ENCODE measurements around the gene SH2D7. TPM values are rescaled to one million over a fixed set of nuclear protein-coding genes. Genes with fewer than 3 reads are reported as not detected.

Gene SH2D7
- total and polyA plus RNA-seq, 5 donors, result 0.02 TPM; not detected in 4

- intact Hi-C loops (cut with DNase I), result no loop called here
- H3K4me3 ChIP-seq (ENCODE audit: low read length), result no peak overlapping the region
- H3K27ac ChIP-seq (ENCODE audit: low read length), result no peak overlapping the region
- no peaks in the 10 kb centered on the region for H3K9me3 ChIP-seq (ENCODE audit: control insufficient read depth, low read length)
- no peaks in the 10 kb centered on the region for H3K4me1 ChIP-seq (ENCODE audit: control insufficient read depth, insufficient read depth, low read length)
- ATAC-seq (no peak), DNase-seq (no peak)
- 88% methylated on average over 1 of the region's 1 CpG for WGBS
- H3K27me3 ChIP-seq (ENCODE audit: control insufficient read depth, insufficient read depth), result no peaks in the 10 kb centered on the region
Observed at GRCh38 chr15:78082743-78083110, 9.6 kb upstream of the SH2D7 start.

DNA sequence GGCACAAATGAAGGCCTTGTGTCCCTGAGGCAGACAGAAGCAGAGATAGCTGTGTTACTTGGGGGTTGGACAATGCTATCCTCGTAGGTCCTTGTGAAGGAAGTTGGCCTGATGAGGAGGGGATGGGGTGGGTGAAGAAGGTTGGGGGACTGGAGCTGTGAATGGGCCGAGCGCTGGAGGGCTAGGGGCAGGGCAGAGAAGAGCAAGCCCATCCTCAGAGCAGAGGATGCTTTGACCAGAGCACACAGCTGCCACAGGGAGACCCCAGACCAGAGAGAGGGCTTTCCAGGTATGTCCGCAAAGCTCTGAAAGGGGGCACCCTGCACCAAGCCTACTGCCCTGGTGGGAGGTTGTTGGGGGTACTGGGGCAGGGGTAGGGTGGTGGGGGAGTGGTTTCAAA is 9.2 kb upstream of the SH2D7 start:
- intact Hi-C loops (cut with DNase I), result no loop called here

GRCh38 chr15:78083687-78084448 is 8.5 kb upstream of the SH2D7 start:
- no peaks in the 10 kb centered on the region for H3K9me3 ChIP-seq (ENCODE audit: control insufficient read depth, low read length)
- 85% methylated on average over 6 of the region's 6 CpGs for WGBS
- ATAC-seq (no peak), DNase-seq (no peak)
- intact Hi-C loops (cut with DNase I), result no loop called here
- H3K4me1 ChIP-seq (ENCODE audit: control insufficient read depth, insufficient read depth, low read length), result no peaks in the 10 kb centered on the region
- no peak overlapping the region for H3K27ac ChIP-seq (ENCODE audit: low read length)
- no peaks in the 10 kb centered on the region for H3K27me3 ChIP-seq (ENCODE audit: control insufficient read depth, insufficient read depth)
- no peak overlapping the region for H3K4me3 ChIP-seq (ENCODE audit: low read length)

More for the DNA sequence above, 9.2 kb upstream of the SH2D7 start:
- H3K27ac ChIP-seq (ENCODE audit: low read length), result no peak overlapping the region
- ATAC-seq, result no peak
- no peaks in the 10 kb centered on the region for H3K4me1 ChIP-seq (ENCODE audit: control insufficient read depth, insufficient read depth, low read length)
- no peaks in the 10 kb centered on the region for H3K9me3 ChIP-seq (ENCODE audit: control insufficient read depth, low read length)
- DNase-seq, result no peak
- H3K27me3 ChIP-seq (ENCODE audit: control insufficient read depth, insufficient read depth), result no peaks in the 10 kb centered on the region
- H3K4me3 ChIP-seq (ENCODE audit: low read length), result no peak overlapping the region
- WGBS, result 91% methylated on average over 4 of the region's 4 CpGs

DNA sequence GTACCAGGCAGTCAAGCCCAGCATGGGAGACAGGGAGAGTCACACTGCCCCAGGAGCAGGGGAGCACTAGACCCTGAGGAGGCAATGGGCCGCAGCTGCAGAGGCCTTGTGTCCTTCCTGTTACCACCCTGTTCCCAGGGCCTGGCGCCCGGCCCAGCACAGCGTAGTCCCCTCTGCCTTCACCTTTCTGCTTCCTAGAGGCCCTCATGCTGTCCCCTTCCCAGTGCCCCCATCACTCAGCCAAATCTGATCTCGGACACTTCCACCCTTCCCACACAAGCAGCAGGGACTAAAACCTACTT is 8.0 kb upstream of the SH2D7 start:
- Histone ChIP-seq H3K27ac (ENCODE audit: low read length) (no peak overlapping the region), H3K9me3 (ENCODE audit: control insufficient read depth, low read length) (no peaks in the 10 kb centered on the region), H3K4me3 (ENCODE audit: low read length) (no peak overlapping the region), H3K27me3 (ENCODE audit: control insufficient read depth, insufficient read depth) (no peaks in the 10 kb centered on the region), H3K4me1 (ENCODE audit: control insufficient read depth, insufficient read depth, low read length) (no peaks in the 10 kb centered on the region)
- WGBS, result 62% methylated on average over 5 of the region's 5 CpGs
- DNase-seq (peak in 1 of 3 donors; percentile 77), ATAC-seq (peak in 1 of 2 donors; percentile 27)
- intact Hi-C loops (cut with DNase I), result no loop called here

DNA sequence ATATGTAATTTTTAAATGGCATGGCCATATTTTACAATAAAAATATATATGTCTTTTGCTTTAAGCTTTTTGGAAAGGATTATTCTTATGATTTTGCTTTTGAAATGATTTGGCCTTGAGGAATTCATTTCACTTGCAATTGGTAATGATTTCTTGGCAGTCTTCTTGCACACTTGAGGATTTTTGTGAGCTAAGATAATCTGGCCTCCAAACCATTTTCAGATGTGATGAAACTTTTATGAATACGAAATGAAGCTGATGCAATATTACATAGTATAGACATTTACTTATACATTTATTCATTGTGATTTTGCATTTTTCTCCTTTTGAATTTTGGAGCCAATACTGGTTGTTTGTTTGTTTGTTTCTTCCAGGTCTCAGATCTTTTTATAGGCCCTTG is 6.4 kb upstream of the SH2D7 start:
- ATAC-seq (no peak), DNase-seq (no peak)
- Histone ChIP-seq H3K9me3 (ENCODE audit: control insufficient read depth, low read length) (no peaks in the 10 kb centered on the region), H3K27ac (ENCODE audit: low read length) (no peak overlapping the region), H3K4me1 (ENCODE audit: control insufficient read depth, insufficient read depth, low read length) (no peaks in the 10 kb centered on the region), H3K27me3 (ENCODE audit: control insufficient read depth, insufficient read depth) (no peaks in the 10 kb centered on the region), H3K4me3 (ENCODE audit: low read length) (no peak overlapping the region)
- intact Hi-C loops (cut with DNase I), result no loop called here
- 73% methylated on average over 1 of the region's 1 CpG for WGBS

- DNase-seq, result no peak
- Histone ChIP-seq H3K4me1 (ENCODE audit: control insufficient read depth, insufficient read depth, low read length) (peaks cover 5% of the 10 kb centered on the region), H3K9me3 (ENCODE audit: control insufficient read depth, low read length) (no peaks in the 10 kb centered on the region), H3K27me3 (ENCODE audit: control insufficient read depth, insufficient read depth) (no peaks in the 10 kb centered on the region), H3K27ac (ENCODE audit: low read length) (no peak overlapping the region), H3K4me3 (ENCODE audit: low read length) (no peak overlapping the region)
- intact Hi-C loops (cut with DNase I), result no loop called here
- 85% methylated on average over 12 of the region's 12 CpGs for WGBS
- ATAC-seq, result no peak
Observed at GRCh38 chr15:78087951-78088772, 4.2 kb upstream of the SH2D7 start.

GRCh38 chr15:78088773-78089080 is 3.6 kb upstream of the SH2D7 start:
- ATAC-seq, result no peak
- Histone ChIP-seq H3K4me3 (ENCODE audit: low read length) (no peak overlapping the region), H3K9me3 (ENCODE audit: control insufficient read depth, low read length) (no peaks in the 10 kb centered on the region), H3K4me1 (ENCODE audit: control insufficient read depth, insufficient read depth, low read length) (peaks cover 6% of the 10 kb centered on the region), H3K27ac (ENCODE audit: low read length) (no peak overlapping the region), H3K27me3 (ENCODE audit: control insufficient read depth, insufficient read depth) (no peaks in the 10 kb centered on the region)
- DNase-seq, result no peak
- intact Hi-C loops (cut with DNase I), result no loop called here
- WGBS, result 88% methylated on average over 3 of the region's 3 CpGs

DNA sequence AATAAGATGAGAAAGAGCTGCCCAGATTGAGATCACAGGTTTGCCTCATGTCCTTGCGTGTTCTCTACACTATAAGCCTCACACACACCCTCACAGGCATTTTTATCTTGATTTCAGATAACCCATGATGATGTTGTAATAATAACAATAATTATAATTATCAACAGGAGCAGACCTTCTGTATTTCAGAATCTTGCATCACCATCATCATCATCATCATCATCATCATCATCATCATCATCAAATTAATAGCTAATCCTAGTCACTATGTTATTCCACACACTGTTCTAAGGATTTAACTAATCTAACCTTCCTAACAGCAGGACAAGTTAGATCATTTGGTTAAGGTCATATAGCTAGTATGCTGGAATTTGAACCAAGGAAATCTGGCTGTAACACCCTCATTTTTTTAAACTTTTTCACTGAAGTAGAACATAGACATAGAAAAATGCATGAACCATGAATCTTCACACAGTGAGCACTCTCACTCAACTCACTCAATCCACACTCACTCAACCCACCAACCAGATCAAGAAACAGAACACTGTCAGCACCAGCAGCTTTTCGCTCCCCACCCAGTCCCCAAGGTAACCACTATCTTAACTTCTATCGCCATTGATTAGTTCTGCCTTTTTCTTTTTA is 1.8 kb upstream of the SH2D7 start:
- H3K27me3 ChIP-seq (ENCODE audit: control insufficient read depth, insufficient read depth), result no peaks in the 10 kb centered on the region
- no peak for ATAC-seq
- peaks cover 6% of the 10 kb centered on the region for H3K4me1 ChIP-seq (ENCODE audit: control insufficient read depth, insufficient read depth, low read length)
- no peaks in the 10 kb centered on the region for H3K9me3 ChIP-seq (ENCODE audit: control insufficient read depth, low read length)
- H3K27ac ChIP-seq (ENCODE audit: low read length), result no peak overlapping the region
- no peak for DNase-seq
- intact Hi-C loops (cut with DNase I), result no loop called here
- H3K4me3 ChIP-seq (ENCODE audit: low read length), result no peak overlapping the region
- WGBS, result 93% methylated on average over 3 of the region's 3 CpGs

- ATAC-seq, result peak; percentile 70 to 86
- intact Hi-C loops (cut with DNase I), result no loop called here
- DNase-seq, result no peak
- Histone ChIP-seq H3K4me3 (ENCODE audit: low read length) (no peak overlapping the region), H3K9me3 (ENCODE audit: control insufficient read depth, low read length) (no peaks in the 10 kb centered on the region), H3K27me3 (ENCODE audit: control insufficient read depth, insufficient read depth) (no peaks in the 10 kb centered on the region), H3K27ac (ENCODE audit: low read length) (no peak overlapping the region), H3K4me1 (ENCODE audit: control insufficient read depth, insufficient read depth, low read length) (peaks cover 6% of the 10 kb centered on the region)
- WGBS, result 37% methylated on average over 5 of the region's 5 CpGs
Observed at GRCh38 chr15:78093242-78094020, 1.1 kb downstream of the SH2D7 start.

- Histone ChIP-seq H3K27me3 (ENCODE audit: control insufficient read depth, insufficient read depth) (no peaks in the 10 kb centered on the region), H3K4me1 (ENCODE audit: control insufficient read depth, insufficient read depth, low read length) (peaks cover 2% of the 10 kb centered on the region), H3K9me3 (ENCODE audit: control insufficient read depth, low read length) (no peaks in the 10 kb centered on the region), H3K27ac (ENCODE audit: low read length) (no peak overlapping the region), H3K4me3 (ENCODE audit: low read length) (no peak overlapping the region)
- ATAC-seq (no peak), DNase-seq (no peak)
- intact Hi-C loops (cut with DNase I), result no loop called here
- 91% methylated on average over 9 of the region's 9 CpGs for WGBS
Observed at GRCh38 chr15:78097667-78098066, 5.3 kb downstream of the SH2D7 start.

Data from right cardiac atrium (tissue), 5 donors.